Panc1 (cell line): ENCODE results near the gene SLC38A9. TPM values are rescaled to one million over a fixed set of nuclear protein-coding genes. Genes with fewer than 3 reads are reported as not detected.

Experiments
- ATAC-seq: fragments of 200-7000 bp; cut with Tn5 transposase; 2 replicates; pipeline ENCODE4 v1.9.1; 2020; ENCODE audit warnings: mild to moderate bottlenecking, moderate library complexity
- BruUV-seq: library from RNA; stranded (reverse); fragments of 400-500 nt; replicated peaks from 2 replicates; lab custom pipeline; 2021; lab: Mats Ljungman, UMichigan
- CTCF ChIA-PET: fragments of 300-600 bp; sonication (Branson Sonifier 250); formaldehyde crosslinking; loops from one replicate; lab custom pipeline; 2022; ENCODE audit warnings: antibody characterized with exemption; lab: Charles Lee
- POLR2A ChIA-PET: fragments of 300-600 bp; sonication (Branson Sonifier 250); formaldehyde crosslinking; loops from one replicate; lab custom pipeline; 2022; ENCODE audit warnings: antibody characterized with exemption; lab: Charles Lee
- DNase-seq: peaks from one replicate; pipeline ENCODE4 v3.0.0-alpha.2; 2010; ENCODE audit warnings: low read depth, low spot score
- H3K27ac ChIP-seq: 2 replicates; pipeline ENCODE4 v1.5.1; 2011; ENCODE audit warnings: mild to moderate bottlenecking, low read length, inconsistent platforms
- H3K27me3 ChIP-seq: fragments of 200-500 bp; sonication (Bioruptor generic); 2 replicates; pipeline ENCODE4 v1.6.0; 2014; ENCODE audit warnings: low read length, inconsistent platforms; ENCODE audit not compliant: control insufficient read depth, insufficient read depth
- H3K36me3 ChIP-seq: fragments of 200-500 bp; sonication (Bioruptor generic); 2 replicates; pipeline ENCODE4 v1.5.1; 2014; ENCODE audit warnings: inconsistent platforms, mild to moderate bottlenecking, low read length, moderate library complexity; ENCODE audit not compliant: control insufficient read depth, insufficient read depth
- H3K4me1 ChIP-seq: 2 replicates; pipeline ENCODE4 v1.5.1; 2011; ENCODE audit warnings: inconsistent platforms, mild to moderate bottlenecking, low read length, moderate library complexity; ENCODE audit not compliant: control insufficient read depth, insufficient read depth
- H3K4me3 ChIP-seq, 2 experiments: 2 replicates each; pipeline ENCODE4 v1.5.1; 2011 to 2012; ENCODE audit warnings: low read depth in 2 of 2, low read length in 2 of 2, mild to moderate bottlenecking in 2 of 2, inconsistent platforms in 1 of 2, moderate library complexity in 1 of 2
- H3K9me3 ChIP-seq: fragments of 200-500 bp; sonication (Bioruptor generic); 2 replicates; pipeline ENCODE4 v1.5.1; 2014; ENCODE audit warnings: low read depth, mild to moderate bottlenecking, inconsistent platforms, low read length, moderate library complexity; ENCODE audit not compliant: control insufficient read depth, insufficient read depth
- POLR2AphosphoS5 ChIP-seq: IDR thresholded peaks from 2 replicates; pipeline ENCODE4 v1.6.1; 2012; ENCODE audit warnings: mild to moderate bottlenecking, low read depth, low read length, moderate library complexity
- SIN3A ChIP-seq: IDR thresholded peaks from 2 replicates; pipeline ENCODE4 v1.6.1; 2012; ENCODE audit warnings: low read depth, mild to moderate bottlenecking, low read length, moderate library complexity, borderline replicate concordance; ENCODE audit not compliant: insufficient read depth
- TCF7L2 ChIP-seq: IDR thresholded peaks from 2 replicates; pipeline ENCODE4 v1.6.1; 2011; ENCODE audit warnings: mild to moderate bottlenecking, low read depth, low read length, inconsistent platforms
- in situ Hi-C: cut with HindIII; loops from 2 replicates; pipeline ENCODE4 v1.10.0; 2016; ENCODE audit warnings: low sequenced_read_pairs, low pct_unique_long_range_greater_than_20kb
- intact Hi-C: fragments of 100-400 bp; cut with micrococcal nuclease; formaldehyde crosslinking; loops from one replicate; pipeline ENCODE4 v1.10.0; 2022; ENCODE audit not compliant: unreplicated experiment
- total RNA-seq: library from RNA; stranded (reverse); gene quantifications from one replicate; pipeline ENCODE4 v1.2.1, GENCODE V29; 2021; ENCODE audit not compliant: unreplicated experiment
- TF ChIP-seq, protein P1 (sequence below), 2 experiments: IDR thresholded peaks; 2 replicates each; pipeline ENCODE4 v1.6.1; 2011 to 2012; ENCODE audit warnings: low read depth in 2 of 2, control low read depth in 1 of 2, low read length in 1 of 2, mild to moderate bottlenecking in 1 of 2, moderate library complexity in 1 of 2; ENCODE audit not compliant: insufficient read depth in 1 of 2
- TF ChIP-seq, protein P2 (sequence below): fragments of 450-650 bp; IDR thresholded peaks from 2 replicates; pipeline ENCODE4 v1.5.1; 2017; ENCODE audit warnings: mild to moderate bottlenecking

The SLC38A9 gene
- total RNA-seq, 1 experiment from 2014 or later, result 12.8 TPM

DNA sequence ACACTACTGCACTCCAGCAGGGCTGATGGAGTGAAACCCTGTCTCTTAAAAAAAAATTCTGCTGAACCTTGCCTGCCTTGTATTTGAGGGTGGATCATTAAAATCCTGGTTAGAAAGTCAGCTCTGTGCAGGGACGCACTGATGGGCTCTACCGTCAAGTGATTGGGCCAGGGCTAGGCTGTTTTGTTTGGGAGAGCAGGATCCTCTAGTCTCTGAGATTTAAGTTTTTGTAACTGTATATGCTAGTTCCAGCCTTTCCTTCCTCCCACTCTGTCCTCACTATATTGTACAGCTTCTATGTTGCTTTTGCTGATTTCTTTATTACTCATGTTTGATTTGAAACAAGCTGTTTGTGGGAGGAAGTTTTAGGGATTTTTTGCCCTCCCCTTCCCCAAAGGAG is 37.3 kb upstream of the SLC38A9 start:
- POLR2A ChIA-PET, result no interaction called here
- in situ Hi-C loops, result no loop called here
- BruUV-seq, result no TSS peak
- Histone ChIP-seq H3K4me3 (no peak overlapping the region), H3K9me3 (no peaks in the 10 kb centered on the region), H3K27ac (no peak overlapping the region), H3K36me3 (no peaks in the 10 kb centered on the region), H3K27me3 (no peaks in the 10 kb centered on the region), H3K4me1 (no peaks in the 10 kb centered on the region)
- intact Hi-C loops, result no loop called here
- no peak for TF ChIP-seq SIN3A
- TF ChIP-seq, protein P1, sequence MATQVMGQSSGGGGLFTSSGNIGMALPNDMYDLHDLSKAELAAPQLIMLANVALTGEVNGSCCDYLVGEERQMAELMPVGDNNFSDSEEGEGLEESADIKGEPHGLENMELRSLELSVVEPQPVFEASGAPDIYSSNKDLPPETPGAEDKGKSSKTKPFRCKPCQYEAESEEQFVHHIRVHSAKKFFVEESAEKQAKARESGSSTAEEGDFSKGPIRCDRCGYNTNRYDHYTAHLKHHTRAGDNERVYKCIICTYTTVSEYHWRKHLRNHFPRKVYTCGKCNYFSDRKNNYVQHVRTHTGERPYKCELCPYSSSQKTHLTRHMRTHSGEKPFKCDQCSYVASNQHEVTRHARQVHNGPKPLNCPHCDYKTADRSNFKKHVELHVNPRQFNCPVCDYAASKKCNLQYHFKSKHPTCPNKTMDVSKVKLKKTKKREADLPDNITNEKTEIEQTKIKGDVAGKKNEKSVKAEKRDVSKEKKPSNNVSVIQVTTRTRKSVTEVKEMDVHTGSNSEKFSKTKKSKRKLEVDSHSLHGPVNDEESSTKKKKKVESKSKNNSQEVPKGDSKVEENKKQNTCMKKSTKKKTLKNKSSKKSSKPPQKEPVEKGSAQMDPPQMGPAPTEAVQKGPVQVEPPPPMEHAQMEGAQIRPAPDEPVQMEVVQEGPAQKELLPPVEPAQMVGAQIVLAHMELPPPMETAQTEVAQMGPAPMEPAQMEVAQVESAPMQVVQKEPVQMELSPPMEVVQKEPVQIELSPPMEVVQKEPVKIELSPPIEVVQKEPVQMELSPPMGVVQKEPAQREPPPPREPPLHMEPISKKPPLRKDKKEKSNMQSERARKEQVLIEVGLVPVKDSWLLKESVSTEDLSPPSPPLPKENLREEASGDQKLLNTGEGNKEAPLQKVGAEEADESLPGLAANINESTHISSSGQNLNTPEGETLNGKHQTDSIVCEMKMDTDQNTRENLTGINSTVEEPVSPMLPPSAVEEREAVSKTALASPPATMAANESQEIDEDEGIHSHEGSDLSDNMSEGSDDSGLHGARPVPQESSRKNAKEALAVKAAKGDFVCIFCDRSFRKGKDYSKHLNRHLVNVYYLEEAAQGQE (IDR thresholded peaks at IDR 0.05; ENCODE audit: insufficient read depth in 1 of 2, low read depth in 2 of 2, low read length in 1 of 2), result no peak
- CTCF ChIA-PET, result no interaction called here
- no peak for DNase-seq
- no peak for ATAC-seq

DNA sequence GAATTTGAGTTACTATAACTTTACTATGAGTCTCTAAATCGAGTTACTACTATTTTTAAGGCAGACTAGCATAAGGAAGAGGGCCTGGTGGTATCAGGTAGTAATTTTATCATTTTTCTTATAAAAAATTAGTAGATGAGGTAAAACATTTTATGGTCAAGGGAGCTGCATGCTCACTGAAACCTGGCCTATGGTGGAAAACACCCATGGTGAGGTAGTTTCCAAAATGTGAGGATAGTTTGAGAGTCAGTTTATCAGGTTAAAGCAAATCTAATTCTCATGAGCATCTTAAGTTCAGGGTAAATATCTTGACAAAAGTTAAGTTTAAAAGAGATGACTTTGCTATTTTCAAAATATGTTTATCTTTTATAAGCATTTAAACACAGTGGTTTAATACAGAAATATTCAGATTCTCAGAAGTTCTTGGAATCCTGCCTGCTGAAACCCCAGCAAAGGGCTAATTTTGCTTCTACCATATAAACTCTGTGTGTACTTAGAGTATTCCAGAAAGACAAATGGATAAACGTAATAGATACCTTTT is 35.7 kb upstream of the SLC38A9 start:
- BruUV-seq, result no TSS peak
- Histone ChIP-seq H3K4me1 (no peaks in the 10 kb centered on the region), H3K27ac (no peak overlapping the region), H3K4me3 (no peak overlapping the region), H3K27me3 (no peaks in the 10 kb centered on the region), H3K9me3 (no peaks in the 10 kb centered on the region), H3K36me3 (no peaks in the 10 kb centered on the region)
- in situ Hi-C loops (no loop called here), intact Hi-C loops (no loop called here)
- POLR2A ChIA-PET, result no interaction called here
- TF ChIP-seq SIN3A, result no peak
- TF ChIP-seq, protein P1 (IDR thresholded peaks at IDR 0.05; ENCODE audit: insufficient read depth in 1 of 2, low read depth in 2 of 2, low read length in 1 of 2), result no peak
- TF ChIP-seq, protein P2, sequence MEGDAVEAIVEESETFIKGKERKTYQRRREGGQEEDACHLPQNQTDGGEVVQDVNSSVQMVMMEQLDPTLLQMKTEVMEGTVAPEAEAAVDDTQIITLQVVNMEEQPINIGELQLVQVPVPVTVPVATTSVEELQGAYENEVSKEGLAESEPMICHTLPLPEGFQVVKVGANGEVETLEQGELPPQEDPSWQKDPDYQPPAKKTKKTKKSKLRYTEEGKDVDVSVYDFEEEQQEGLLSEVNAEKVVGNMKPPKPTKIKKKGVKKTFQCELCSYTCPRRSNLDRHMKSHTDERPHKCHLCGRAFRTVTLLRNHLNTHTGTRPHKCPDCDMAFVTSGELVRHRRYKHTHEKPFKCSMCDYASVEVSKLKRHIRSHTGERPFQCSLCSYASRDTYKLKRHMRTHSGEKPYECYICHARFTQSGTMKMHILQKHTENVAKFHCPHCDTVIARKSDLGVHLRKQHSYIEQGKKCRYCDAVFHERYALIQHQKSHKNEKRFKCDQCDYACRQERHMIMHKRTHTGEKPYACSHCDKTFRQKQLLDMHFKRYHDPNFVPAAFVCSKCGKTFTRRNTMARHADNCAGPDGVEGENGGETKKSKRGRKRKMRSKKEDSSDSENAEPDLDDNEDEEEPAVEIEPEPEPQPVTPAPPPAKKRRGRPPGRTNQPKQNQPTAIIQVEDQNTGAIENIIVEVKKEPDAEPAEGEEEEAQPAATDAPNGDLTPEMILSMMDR, result no peak
- TF ChIP-seq TCF7L2, result no peak
- no peak for TF ChIP-seq POLR2AphosphoS5
- CTCF ChIA-PET, result no interaction called here
- DNase-seq (no peak), ATAC-seq (no peak)
